ENCODE data around the gene NCS1.

The NCS1 gene

GRCh38 chr9:130234340-130235260, 62.4 kb downstream of the NCS1 start:
- Histone ChIP-seq H3K27me3 (no peaks in the 10 kb centered on the region), H3K4me1 (peaks cover 20 to 60% (median 40%) of the 10 kb centered on the region in 10 experiments), H3K9ac (peak overlapping the region in 2 of 11 experiments; percentile 9 to 20; a peak in 1 of 22 replicates), H4K20me1 (peaks cover 0 to 8% (median 0%) of the 10 kb centered on the region in 11 experiments; a peak in 5 of 22 replicates), H3K9me3 (replicated peaks in 1 of 11) (0 out of 22 replicates have a peak, but pooled peaks cover 0 to 4% (median 0%) of the 10 kb centered on the region in 11 experiments), H3K4me3 (no peak overlapping the region), H3K4me2 (peak overlapping the region in 6 of 11 experiments; percentile 6 to 46 (median 34); a peak in 9 of 22 replicates), H3K27ac (no peak overlapping the region), H3K36me3 (peaks cover 18 to 51% (median 35%) of the 10 kb centered on the region in 11 experiments)
- no peak for TF ChIP-seq Cebpa-rat (IDR thresholded peaks at IDR 0.05)

DNA sequence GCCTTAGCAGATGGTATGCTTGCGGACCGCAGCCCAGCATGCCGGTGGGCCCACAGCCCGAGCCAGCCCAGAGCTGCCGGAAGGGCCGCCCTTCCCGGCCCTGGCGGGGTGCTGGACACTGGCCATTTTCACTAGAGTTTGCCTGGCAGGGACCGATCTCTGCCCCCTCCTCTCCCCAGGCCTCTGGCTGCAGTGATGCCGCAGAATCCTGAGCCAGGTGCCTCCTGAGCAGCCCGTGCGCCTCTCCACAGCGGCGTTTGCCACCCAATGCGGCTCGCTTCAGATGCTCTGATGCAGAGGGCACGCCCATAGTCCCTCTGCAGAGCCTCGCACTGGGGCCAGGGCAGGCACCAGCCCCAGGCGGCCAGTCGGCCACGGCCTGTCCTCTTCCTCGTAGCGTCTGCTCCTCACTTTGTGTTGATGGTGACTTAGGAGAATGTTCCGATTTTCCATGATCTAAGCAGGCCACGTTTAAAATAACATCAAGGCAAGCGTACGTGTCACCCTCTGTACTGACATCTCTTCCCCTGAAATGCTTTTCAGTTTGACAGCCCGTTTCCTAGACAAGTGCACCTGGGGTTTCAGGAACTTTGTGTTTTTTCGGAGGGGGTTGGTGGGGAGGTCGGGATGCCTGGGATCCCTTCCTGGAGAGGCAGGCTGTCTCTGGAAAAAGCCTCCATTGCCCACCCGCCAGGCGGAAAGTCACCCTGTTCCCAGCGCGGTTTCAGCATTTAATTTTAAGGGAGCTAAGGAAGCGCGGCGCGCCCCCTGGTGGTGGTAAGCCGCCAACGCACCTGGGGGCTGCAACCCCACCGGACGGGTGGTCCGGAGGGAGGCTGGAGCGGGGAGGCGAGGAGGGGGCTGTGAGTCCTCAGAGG, 63.6 kb downstream of the NCS1 start:
- H3K4me3 ChIP-seq, result no peak overlapping the region
- peaks cover 15 to 42% (median 29%) of the 10 kb centered on the region in 11 experiments for H3K36me3 ChIP-seq
- H3K4me1 ChIP-seq, result peaks cover 30 to 72% (median 51%) of the 10 kb centered on the region in 10 experiments
- H3K4me2 ChIP-seq, result peak overlapping the region; percentile 13 to 61 (median 35); a peak in 15 of 22 replicates
- no peaks in the 10 kb centered on the region for H3K9me3 ChIP-seq (replicated peaks in 1 of 11)
- no peak overlapping the region for H3K27ac ChIP-seq
- peaks cover 0 to 8% (median 0%) of the 10 kb centered on the region in 11 experiments; a peak in 5 of 22 replicates for H4K20me1 ChIP-seq
- no peaks in the 10 kb centered on the region for H3K27me3 ChIP-seq
- TF ChIP-seq Cebpa-rat (IDR thresholded peaks at IDR 0.05), result no peak
- H3K9ac ChIP-seq, result peak overlapping the region in 3 of 11 experiments; percentile 30 to 50 (median 34); a peak in 4 of 22 replicates

DNA sequence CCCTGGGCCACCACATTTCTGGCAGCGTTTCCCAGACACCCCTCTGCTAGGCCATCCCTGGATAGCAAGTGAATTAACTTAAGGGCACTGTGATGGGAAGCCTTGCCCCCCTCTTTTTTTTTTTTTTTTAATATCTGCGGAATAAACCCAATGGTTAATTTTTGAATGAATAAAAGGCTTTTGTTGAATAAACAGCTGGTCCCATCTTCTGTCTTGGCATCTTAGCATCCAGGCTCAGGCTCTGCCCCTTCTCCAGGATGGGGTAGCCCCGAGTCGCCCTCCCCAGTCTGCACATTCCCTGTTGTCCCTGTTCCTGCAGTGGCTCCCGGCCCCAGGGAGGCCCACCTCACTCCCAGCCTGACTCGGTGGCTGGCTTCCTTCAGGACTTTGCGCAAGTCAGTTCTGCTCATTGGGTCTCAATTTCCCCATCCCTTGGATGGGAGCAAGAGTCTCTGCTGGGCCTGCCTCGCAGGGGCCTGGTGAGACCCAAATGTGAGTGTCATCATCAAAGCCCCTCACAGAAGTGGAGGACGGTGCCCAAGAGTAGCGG, 64.3 kb downstream of the NCS1 start:
- Histone ChIP-seq H3K27me3 (no peaks in the 10 kb centered on the region), H3K9ac (peak overlapping the region in 3 of 11 experiments; percentile 2 to 35 (median 33); a peak in 3 of 22 replicates), H3K4me1 (peaks cover 35 to 74% (median 57%) of the 10 kb centered on the region in 10 experiments), H3K4me2 (peak overlapping the region in 10 of 11 experiments; percentile 13 to 61 (median 36); a peak in 14 of 22 replicates), H3K9me3 (replicated peaks in 1 of 11) (no peaks in the 10 kb centered on the region), H3K36me3 (peaks cover 15 to 42% (median 29%) of the 10 kb centered on the region in 11 experiments), H4K20me1 (peaks cover 0 to 8% (median 0%) of the 10 kb centered on the region in 11 experiments; a peak in 5 of 22 replicates), H3K27ac (0 out of 22 replicates have a peak overlapping the region, but pooled peaks of 2 of the 11 experiments have one; percentile 1 to 4), H3K4me3 (no peak overlapping the region)
- TF ChIP-seq Cebpa-rat (IDR thresholded peaks at IDR 0.05), result no peak

DNA sequence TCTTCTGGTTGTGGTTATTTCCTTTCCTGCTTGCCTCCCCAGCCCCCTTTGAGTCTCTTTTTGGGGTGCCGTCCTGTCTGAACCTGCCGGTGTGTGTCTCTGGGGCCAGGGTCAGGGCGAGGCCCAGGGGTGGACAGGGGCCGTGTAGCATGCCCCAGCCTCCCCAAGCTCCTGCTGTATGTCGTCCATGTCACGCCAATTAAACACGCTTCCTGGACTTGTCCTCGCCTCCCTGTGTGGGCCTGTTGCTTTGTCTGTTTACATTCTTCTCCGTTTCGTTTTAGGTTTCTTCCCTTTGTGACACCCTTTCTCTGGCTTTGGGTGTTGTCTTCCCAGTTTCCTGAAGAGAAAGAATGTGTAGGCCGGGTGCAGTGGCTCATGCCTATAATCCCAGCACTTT, 64.9 kb downstream of the NCS1 start:
- 0 out of 22 replicates have a peak overlapping the region, but pooled peaks of 2 of the 11 experiments have one; percentile 1 to 4 for H3K27ac ChIP-seq

DNA sequence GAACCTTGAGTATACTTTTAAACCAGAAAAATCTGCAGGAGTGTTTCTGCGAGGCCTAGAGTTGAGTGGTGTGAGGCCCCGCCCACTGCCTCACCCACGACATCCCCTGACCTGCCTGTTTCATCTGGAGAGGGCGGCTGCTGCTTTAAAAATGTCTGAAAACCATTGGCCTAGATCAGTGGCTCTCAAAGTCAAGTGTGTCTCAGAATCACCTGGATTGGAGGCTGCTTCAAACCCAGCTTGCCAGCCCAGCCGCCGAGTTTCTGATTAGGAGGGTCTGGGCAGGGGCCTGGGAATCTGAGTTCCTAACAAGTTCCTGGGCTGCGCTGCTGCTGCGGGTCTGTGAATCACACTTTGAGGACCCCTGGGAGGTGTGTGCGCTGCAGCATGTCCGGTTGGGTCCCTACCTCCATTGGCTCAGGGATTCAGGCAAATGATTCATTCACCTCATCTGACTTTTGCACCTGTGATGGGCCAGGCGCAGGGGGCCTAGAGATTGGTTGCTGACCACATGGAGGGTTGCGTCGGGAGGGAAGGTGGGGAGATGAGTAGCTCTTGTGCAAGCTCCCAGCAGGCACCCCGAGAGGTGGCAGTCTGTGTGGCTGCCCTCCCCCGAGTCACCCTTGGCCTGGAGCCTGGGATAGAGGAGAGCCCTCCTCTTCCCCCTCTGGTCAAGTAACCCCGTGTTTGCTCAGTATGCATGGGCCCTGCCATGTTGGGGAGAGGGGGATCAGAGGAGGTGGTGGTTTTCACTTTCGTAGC, 65.7 kb downstream of the NCS1 start:
- H3K36me3 ChIP-seq, result peaks cover 11 to 28% (median 21%) of the 10 kb centered on the region in 11 experiments
- no peak overlapping the region for H3K27ac ChIP-seq
- H3K27me3 ChIP-seq, result no peaks in the 10 kb centered on the region
- H3K4me3 ChIP-seq, result no peak overlapping the region
- H3K9ac ChIP-seq, result no peak overlapping the region
- no peaks in the 10 kb centered on the region for H3K9me3 ChIP-seq (replicated peaks in 1 of 11)
- H3K4me1 ChIP-seq, result peaks cover 35 to 68% (median 56%) of the 10 kb centered on the region in 10 experiments
- H3K4me2 ChIP-seq, result peak overlapping the region in 6 of 11 experiments; percentile 9 to 35 (median 28); a peak in 8 of 22 replicates
- no peak for TF ChIP-seq Cebpa-rat (IDR thresholded peaks at IDR 0.05)
- peaks cover 0 to 8% (median 0%) of the 10 kb centered on the region in 11 experiments; a peak in 5 of 22 replicates for H4K20me1 ChIP-seq

More for the DNA sequence above, 64.9 kb downstream of the NCS1 start:
- TF ChIP-seq Cebpa-rat (IDR thresholded peaks at IDR 0.05), result no peak
- Histone ChIP-seq H3K9ac (peak overlapping the region in 5 of 11 experiments; percentile 2 to 35 (median 21); a peak in 5 of 22 replicates), H3K36me3 (peaks cover 15 to 36% (median 28%) of the 10 kb centered on the region in 11 experiments), H3K9me3 (replicated peaks in 1 of 11) (no peaks in the 10 kb centered on the region), H4K20me1 (peaks cover 0 to 8% (median 0%) of the 10 kb centered on the region in 11 experiments; a peak in 5 of 22 replicates), H3K4me2 (peak overlapping the region in 9 of 11 experiments; percentile 13 to 61 (median 33); a peak in 8 of 22 replicates), H3K4me1 (peaks cover 35 to 68% (median 56%) of the 10 kb centered on the region in 10 experiments), H3K27me3 (no peaks in the 10 kb centered on the region), H3K4me3 (no peak overlapping the region)

DNA sequence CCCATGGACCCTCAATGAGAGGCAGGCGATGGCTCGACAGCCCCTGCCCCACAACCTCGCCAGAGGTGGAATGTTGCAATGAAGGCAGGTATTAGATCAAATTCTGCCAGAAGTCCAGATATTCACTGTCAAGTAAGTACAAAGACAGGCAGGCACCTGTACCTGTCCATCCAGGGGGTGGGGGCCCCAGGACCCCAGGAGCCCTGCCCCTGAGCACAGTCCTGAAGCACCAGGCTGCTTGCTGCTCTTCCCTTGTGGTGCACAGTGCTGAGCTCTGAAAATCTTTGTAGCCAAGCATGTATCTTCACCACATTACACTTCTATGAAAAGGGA, 67.1 kb downstream of the NCS1 start:
- Histone ChIP-seq H3K4me1 (peaks cover 35 to 63% (median 54%) of the 10 kb centered on the region in 10 experiments), H3K36me3 (peaks cover 0 to 14% (median 7%) of the 10 kb centered on the region in 11 experiments; a peak in 18 of 22 replicates), H4K20me1 (peaks cover 0 to 8% (median 0%) of the 10 kb centered on the region in 11 experiments; a peak in 4 of 22 replicates), H3K9me3 (replicated peaks in 1 of 11) (no peaks in the 10 kb centered on the region), H3K4me3 (no peak overlapping the region), H3K9ac (no peak overlapping the region), H3K27me3 (no peaks in the 10 kb centered on the region), H3K27ac (peak overlapping the region in 1 of 11 experiments; percentile 71; a peak in 2 of 22 replicates), H3K4me2 (peak overlapping the region in 4 of 11 experiments; percentile 40 to 95 (median 86); a peak in 8 of 22 replicates)
- TF ChIP-seq Cebpa-rat (IDR thresholded peaks at IDR 0.05), result no peak

- peaks cover 35 to 58% (median 50%) of the 10 kb centered on the region in 10 experiments for H3K4me1 ChIP-seq
- peak overlapping the region in 4 of 11 experiments; percentile 30 to 50 (median 34); a peak in 5 of 22 replicates for H3K9ac ChIP-seq
- peak overlapping the region in 8 of 11 experiments; percentile 19 to 95 (median 47); a peak in 13 of 22 replicates for H3K4me2 ChIP-seq
- peak overlapping the region in 2 of 10 experiments; percentile 4 to 20; a peak in 1 of 20 replicates for H3K4me3 ChIP-seq
- peaks cover 0 to 9% (median 3%) of the 10 kb centered on the region in 11 experiments; a peak in 9 of 22 replicates for H3K36me3 ChIP-seq
- no peaks in the 10 kb centered on the region for H3K9me3 ChIP-seq (replicated peaks in 1 of 11)
- peaks cover 0 to 8% (median 0%) of the 10 kb centered on the region in 11 experiments; a peak in 3 of 22 replicates for H4K20me1 ChIP-seq
- H3K27me3 ChIP-seq, result no peaks in the 10 kb centered on the region
- peak overlapping the region in 3 of 11 experiments; percentile 48 to 71 (median 56); a peak in 5 of 22 replicates for H3K27ac ChIP-seq
- TF ChIP-seq Cebpa-rat (IDR thresholded peaks at IDR 0.05), result no peak
Measured at GRCh38 chr9:130239741-130240241, 67.6 kb downstream of the NCS1 start.
